RKO (cell line): ENCODE results near the gene MARK2.
A peak's percentile ranks its signal among the peaks of the same experiment; 100 is the strongest.
"Not testable (repeated sequence)": the region's sequence is repeated elsewhere in the genome, so short reads cannot be mapped to it uniquely, and the experiment has no call there.

Experiments
- DNase-seq: peaks from one replicate; pipeline ENCODE4 v3.0.0-alpha.2; 2016; ENCODE audit warnings: low spot score

The MARK2 gene

GRCh38 chr11:63854696-63855095 lies 15.8 kb downstream of the MARK2 start:
- no peak for DNase-seq

- no peak for DNase-seq
Measured at GRCh38 chr11:63855975-63856374, 17.1 kb downstream of the MARK2 start.

- no peak for DNase-seq
Measured at GRCh38 chr11:63858628-63859550, 20.0 kb downstream of the MARK2 start.

- no peak for DNase-seq
Measured at GRCh38 chr11:63862923-63863322, 24.0 kb downstream of the MARK2 start.

- not testable (repeated sequence) for DNase-seq
Measured at GRCh38 chr11:63863620-63864019, 24.7 kb downstream of the MARK2 start.

GRCh38 chr11:63866211-63866610 lies 27.3 kb downstream of the MARK2 start:
- DNase-seq, result no peak

- DNase-seq, result no peak
Measured at GRCh38 chr11:63867511-63867910, 28.6 kb downstream of the MARK2 start.

GRCh38 chr11:63868399-63869064 lies 29.6 kb downstream of the MARK2 start:
- no peak for DNase-seq

- DNase-seq, result no peak
Measured at GRCh38 chr11:63869171-63869591, 30.3 kb downstream of the MARK2 start.

GRCh38 chr11:63869683-63870082 lies 30.8 kb downstream of the MARK2 start:
- no peak for DNase-seq

- DNase-seq, result no peak
Measured at GRCh38 chr11:63870351-63871140, 31.6 kb downstream of the MARK2 start.

- DNase-seq, result peak; percentile 63
Measured at GRCh38 chr11:63871962-63872799, 33.3 kb downstream of the MARK2 start.

GRCh38 chr11:63872800-63873197 lies 33.9 kb downstream of the MARK2 start:
- DNase-seq, result no peak

- no peak for DNase-seq
Measured at GRCh38 chr11:63873311-63873710, 34.4 kb downstream of the MARK2 start.

- DNase-seq, result no peak
Measured at GRCh38 chr11:63874511-63874910, 35.6 kb downstream of the MARK2 start.

- DNase-seq, result no peak
Measured at GRCh38 chr11:63875506-63876065, 36.7 kb downstream of the MARK2 start.

GRCh38 chr11:63876616-63877015 lies 37.7 kb downstream of the MARK2 start:
- DNase-seq, result no peak

- no peak for DNase-seq
Measured at GRCh38 chr11:63877658-63878241, 38.8 kb downstream of the MARK2 start.

GRCh38 chr11:63879598-63880402 lies 40.9 kb downstream of the MARK2 start:
- DNase-seq, result no peak

- no peak for DNase-seq
Measured at GRCh38 chr11:63880403-63880790, 41.5 kb downstream of the MARK2 start.
